ENCODE results near the gene NT5DC2.

Gene NT5DC2

DNA sequence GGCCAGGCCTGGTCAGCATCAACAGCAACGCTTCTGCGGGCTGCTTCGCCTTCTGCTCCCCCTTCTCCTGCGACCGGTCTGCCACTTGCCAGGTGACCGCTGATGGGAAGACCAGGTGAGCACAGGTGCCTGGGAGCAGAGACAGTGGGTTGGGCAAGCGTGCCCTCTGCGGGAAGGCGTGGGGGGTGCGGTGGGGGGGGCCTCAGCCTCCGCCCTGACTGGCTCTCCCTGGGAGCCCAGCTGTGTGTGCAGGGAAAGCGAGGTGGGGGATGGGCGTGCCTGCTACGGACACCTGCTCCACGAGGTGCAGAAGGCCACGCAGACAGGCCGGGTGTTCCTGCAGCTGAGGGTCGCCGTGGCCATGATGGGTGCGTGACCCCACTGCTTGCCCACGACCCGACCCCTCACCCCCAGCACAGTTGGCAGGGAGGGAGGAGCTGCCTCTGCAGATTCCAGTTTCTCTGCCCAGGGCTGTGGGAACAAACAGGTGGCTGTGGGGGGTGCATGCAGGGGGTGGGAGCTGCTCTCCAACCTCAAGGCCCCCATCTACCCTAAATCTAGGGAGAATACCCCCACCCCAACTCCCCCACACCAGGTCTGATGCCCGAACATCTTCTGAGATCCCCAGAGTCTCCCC lies 29.8 kb downstream of the NT5DC2 start:
- Histone ChIP-seq H3K4me2 (ENCODE audit: low read length) (no peak overlapping the region), H3K4me3 (ENCODE audit: low read length) (no peak overlapping the region), H3K79me2 (ENCODE audit: low read length) (no peaks in the 10 kb centered on the region), H3K36me3 (replicated peaks; ENCODE audit: low read depth, low read length) (no peaks in the 10 kb centered on the region), H3K27ac (ENCODE audit: low read length) (no peak overlapping the region), H3K9me3 (ENCODE audit: insufficient read depth, low read length) (no peaks in the 10 kb centered on the region), H3K27me3 (ENCODE audit: low read depth, low read length) (0 out of 2 replicates have a peak, but pooled peaks cover 4% of the 10 kb centered on the region), H2AFZ (ENCODE audit: low read depth, low read length) (no peak overlapping the region), H3K4me1 (ENCODE audit: low read length) (no peaks in the 10 kb centered on the region), H4K20me1 (ENCODE audit: insufficient read depth, low read length) (no peaks in the 10 kb centered on the region), H3K9ac (ENCODE audit: low read length) (no peak overlapping the region)
- TF ChIP-seq, protein P1, sequence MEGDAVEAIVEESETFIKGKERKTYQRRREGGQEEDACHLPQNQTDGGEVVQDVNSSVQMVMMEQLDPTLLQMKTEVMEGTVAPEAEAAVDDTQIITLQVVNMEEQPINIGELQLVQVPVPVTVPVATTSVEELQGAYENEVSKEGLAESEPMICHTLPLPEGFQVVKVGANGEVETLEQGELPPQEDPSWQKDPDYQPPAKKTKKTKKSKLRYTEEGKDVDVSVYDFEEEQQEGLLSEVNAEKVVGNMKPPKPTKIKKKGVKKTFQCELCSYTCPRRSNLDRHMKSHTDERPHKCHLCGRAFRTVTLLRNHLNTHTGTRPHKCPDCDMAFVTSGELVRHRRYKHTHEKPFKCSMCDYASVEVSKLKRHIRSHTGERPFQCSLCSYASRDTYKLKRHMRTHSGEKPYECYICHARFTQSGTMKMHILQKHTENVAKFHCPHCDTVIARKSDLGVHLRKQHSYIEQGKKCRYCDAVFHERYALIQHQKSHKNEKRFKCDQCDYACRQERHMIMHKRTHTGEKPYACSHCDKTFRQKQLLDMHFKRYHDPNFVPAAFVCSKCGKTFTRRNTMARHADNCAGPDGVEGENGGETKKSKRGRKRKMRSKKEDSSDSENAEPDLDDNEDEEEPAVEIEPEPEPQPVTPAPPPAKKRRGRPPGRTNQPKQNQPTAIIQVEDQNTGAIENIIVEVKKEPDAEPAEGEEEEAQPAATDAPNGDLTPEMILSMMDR (IDR thresholded peaks at IDR 0.05; ENCODE audit: low read depth, low read length): no peak
- TF ChIP-seq EZH2phosphoT487 (IDR thresholded peaks at IDR 0.05; ENCODE audit: low read depth): no peak

DNA sequence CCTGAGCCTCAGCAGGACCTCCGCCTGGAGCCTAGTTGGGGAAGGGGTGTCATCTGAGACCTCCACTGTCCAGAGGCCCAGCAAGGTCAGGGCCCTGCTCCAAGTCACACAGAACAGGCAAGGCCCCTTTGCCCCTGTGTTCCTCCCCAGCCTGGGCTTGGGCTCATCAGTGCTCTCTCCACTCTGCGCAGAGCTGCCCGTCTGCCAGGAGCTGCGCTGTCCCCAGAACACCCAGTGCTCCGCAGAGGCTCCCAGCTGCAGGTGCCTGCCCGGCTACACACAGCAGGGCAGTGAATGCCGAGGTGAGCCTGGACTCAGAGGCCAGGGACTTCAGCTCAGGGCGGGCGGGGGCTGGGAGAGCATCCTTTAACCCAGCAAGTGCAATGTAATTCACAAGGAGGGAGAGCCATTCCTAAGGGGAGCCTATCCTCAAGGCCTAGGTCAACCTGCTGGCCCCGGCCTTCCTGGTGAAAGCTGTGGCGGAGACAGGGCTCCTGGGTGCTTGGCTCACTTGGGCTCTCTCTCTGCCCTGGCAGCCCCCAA lies 30.8 kb downstream of the NT5DC2 start:
- Histone ChIP-seq H3K79me2 (ENCODE audit: low read length) (no peaks in the 10 kb centered on the region), H2AFZ (ENCODE audit: low read depth, low read length) (no peak overlapping the region), H3K36me3 (replicated peaks; ENCODE audit: low read depth, low read length) (no peaks in the 10 kb centered on the region), H3K27me3 (ENCODE audit: low read depth, low read length) (0 out of 2 replicates have a peak, but pooled peaks cover 4% of the 10 kb centered on the region), H3K9ac (ENCODE audit: low read length) (no peak overlapping the region), H3K27ac (ENCODE audit: low read length) (no peak overlapping the region), H3K9me3 (ENCODE audit: insufficient read depth, low read length) (no peaks in the 10 kb centered on the region), H3K4me1 (ENCODE audit: low read length) (no peaks in the 10 kb centered on the region), H3K4me2 (ENCODE audit: low read length) (no peak overlapping the region), H4K20me1 (ENCODE audit: insufficient read depth, low read length) (no peaks in the 10 kb centered on the region), H3K4me3 (ENCODE audit: low read length) (no peak overlapping the region)
- no peak for TF ChIP-seq EZH2phosphoT487 (IDR thresholded peaks at IDR 0.05; ENCODE audit: low read depth)
- TF ChIP-seq, protein P1 (IDR thresholded peaks at IDR 0.05; ENCODE audit: low read depth, low read length): no peak

- Histone ChIP-seq H2AFZ (ENCODE audit: low read depth, low read length) (no peak overlapping the region), H3K79me2 (ENCODE audit: low read length) (no peaks in the 10 kb centered on the region), H3K36me3 (replicated peaks; ENCODE audit: low read depth, low read length) (no peaks in the 10 kb centered on the region), H4K20me1 (ENCODE audit: insufficient read depth, low read length) (no peaks in the 10 kb centered on the region), H3K9me3 (ENCODE audit: insufficient read depth, low read length) (no peaks in the 10 kb centered on the region), H3K27ac (ENCODE audit: low read length) (no peak overlapping the region), H3K9ac (ENCODE audit: low read length) (no peak overlapping the region), H3K4me1 (ENCODE audit: low read length) (no peaks in the 10 kb centered on the region), H3K4me2 (ENCODE audit: low read length) (no peak overlapping the region), H3K27me3 (ENCODE audit: low read depth, low read length) (0 out of 2 replicates have a peak, but pooled peaks cover 4% of the 10 kb centered on the region), H3K4me3 (ENCODE audit: low read length) (no peak overlapping the region)
- no peak for TF ChIP-seq EZH2phosphoT487 (IDR thresholded peaks at IDR 0.05; ENCODE audit: low read depth)
- TF ChIP-seq, protein P1 (IDR thresholded peaks at IDR 0.05; ENCODE audit: low read depth, low read length): no peak
Observed at GRCh38 chr3:52502001-52502400, 31.7 kb downstream of the NT5DC2 start.

DNA sequence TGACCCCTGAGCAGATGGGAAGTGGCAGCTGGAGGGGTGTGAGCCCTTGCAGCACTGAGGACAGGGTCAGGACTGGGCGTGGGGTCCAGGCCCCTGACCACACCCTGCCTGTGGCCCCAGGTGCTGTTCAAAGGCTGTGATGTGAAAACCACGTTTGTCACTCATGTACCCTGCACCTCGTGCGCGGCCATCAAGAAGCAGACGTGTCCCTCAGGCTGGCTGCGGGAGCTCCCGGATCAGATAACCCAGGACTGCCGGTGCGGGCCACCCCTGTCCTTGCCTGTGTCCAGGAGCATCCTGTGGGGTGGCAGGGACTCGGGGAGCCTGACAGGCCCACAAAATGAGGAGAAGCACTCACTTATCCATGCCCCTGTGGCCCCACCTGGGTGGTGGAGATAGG lies 32.6 kb downstream of the NT5DC2 start:
- Histone ChIP-seq H3K4me2 (ENCODE audit: low read length) (no peak overlapping the region), H3K9ac (ENCODE audit: low read length) (no peak overlapping the region)
- TF ChIP-seq EZH2phosphoT487 (IDR thresholded peaks at IDR 0.05; ENCODE audit: low read depth): no peak
- TF ChIP-seq, protein P1 (IDR thresholded peaks at IDR 0.05; ENCODE audit: low read depth, low read length): no peak

More for the DNA sequence above, 32.6 kb downstream of the NT5DC2 start:
- H3K4me1 ChIP-seq (ENCODE audit: low read length): no peaks in the 10 kb centered on the region
- H3K4me3 ChIP-seq (ENCODE audit: low read length): no peak overlapping the region
- H3K27me3 ChIP-seq (ENCODE audit: low read depth, low read length): 0 out of 2 replicates have a peak, but pooled peaks cover 4% of the 10 kb centered on the region
- no peaks in the 10 kb centered on the region for H3K9me3 ChIP-seq (ENCODE audit: insufficient read depth, low read length)
- H3K36me3 ChIP-seq (replicated peaks; ENCODE audit: low read depth, low read length): no peaks in the 10 kb centered on the region
- H2AFZ ChIP-seq (ENCODE audit: low read depth, low read length): no peak overlapping the region
- no peaks in the 10 kb centered on the region for H3K79me2 ChIP-seq (ENCODE audit: low read length)
- H3K27ac ChIP-seq (ENCODE audit: low read length): no peak overlapping the region
- H4K20me1 ChIP-seq (ENCODE audit: insufficient read depth, low read length): no peaks in the 10 kb centered on the region

Data from OCI-LY3 (cell line).